ENCODE results near the gene KRTAP10-10. TPM values are rescaled to one million over a fixed set of nuclear protein-coding genes. Genes with fewer than 3 reads are reported as not detected.
"Not testable (repeated sequence)": the region's sequence is repeated elsewhere in the genome, so short reads cannot be mapped to it uniquely, and the experiment has no call there.

The KRTAP10-10 gene
- total RNA-seq, 1 donor from 2014 or later, result not detected

DNA sequence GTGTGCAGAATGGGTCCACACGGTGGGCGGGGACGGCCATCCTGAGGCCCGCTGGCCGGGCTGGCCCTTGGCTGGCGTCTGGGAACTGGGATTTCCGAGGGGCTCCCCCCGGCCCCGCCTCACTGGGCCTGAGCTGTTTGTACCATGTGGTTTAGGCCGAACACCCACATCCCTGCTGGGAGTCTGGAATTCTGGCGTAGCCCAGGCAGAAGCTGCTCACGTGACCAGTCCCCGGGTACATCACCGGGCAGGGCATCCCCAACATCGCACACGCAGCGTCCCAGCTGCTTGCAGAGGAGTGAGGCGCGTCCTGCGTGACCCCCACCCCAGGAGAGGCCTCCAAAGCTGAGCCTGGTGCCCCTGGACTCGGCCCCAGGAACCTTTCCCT, 34.7 kb upstream of the KRTAP10-10 start:
- DNase-seq (ENCODE audit: low read depth, low spot score), result no peak

DNA sequence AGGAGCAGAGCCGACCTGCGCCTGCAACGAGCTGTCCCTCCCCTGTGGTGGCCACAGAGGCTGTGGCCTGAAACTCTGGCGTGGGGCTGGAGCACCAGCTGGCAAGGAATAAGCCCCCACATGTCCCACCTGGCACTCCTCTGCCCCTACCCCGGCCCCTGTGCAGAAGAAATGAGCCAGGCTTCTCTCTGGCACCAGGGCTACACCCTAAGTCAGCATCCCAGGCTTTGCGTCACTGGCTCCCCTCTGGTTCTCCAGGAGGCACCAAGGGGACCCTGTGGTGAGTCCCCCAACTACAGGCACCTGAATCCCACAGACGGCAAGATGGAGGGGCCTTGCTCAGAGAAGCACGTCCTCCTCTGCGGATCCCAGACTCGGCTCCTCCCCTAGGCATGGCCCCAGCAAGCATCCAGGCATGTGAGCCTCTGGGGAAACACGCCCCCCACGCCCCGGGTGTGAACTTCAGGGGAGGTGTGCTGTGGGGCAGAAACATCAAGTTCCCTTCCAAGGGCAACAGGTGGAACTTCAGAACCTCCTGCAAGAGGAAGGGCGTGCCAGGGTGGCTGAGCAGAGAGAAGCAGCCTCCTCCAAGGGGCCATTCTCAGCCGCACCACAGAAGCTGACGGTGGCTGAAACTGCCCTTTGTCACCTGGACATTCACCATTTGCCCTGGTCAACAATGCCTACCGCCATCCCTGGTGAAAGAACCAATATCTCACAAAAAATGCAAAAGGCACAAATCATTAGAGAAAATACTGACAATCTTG, 33.9 kb upstream of the KRTAP10-10 start:
- no peak for DNase-seq (ENCODE audit: low read depth, low spot score)

DNA sequence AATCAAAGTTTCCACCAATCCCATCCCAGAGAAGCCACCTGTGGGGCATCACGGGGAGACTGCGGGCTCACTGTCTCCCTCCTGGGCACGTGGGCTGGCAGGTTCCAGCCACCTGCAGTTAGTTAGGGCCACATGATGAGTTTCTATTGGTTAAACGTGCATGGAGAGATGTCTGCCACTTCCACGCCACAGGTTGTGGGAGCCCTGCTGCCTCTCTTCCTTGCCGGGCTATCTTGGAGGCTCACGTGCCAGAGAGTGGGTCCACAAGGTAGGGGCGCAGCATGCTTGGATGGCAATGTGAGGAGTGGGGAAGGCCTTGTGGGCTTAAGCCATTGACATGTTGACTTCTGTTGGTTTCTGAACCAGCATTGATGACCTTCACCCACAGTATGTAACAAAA, 33.2 kb upstream of the KRTAP10-10 start:
- no peak for DNase-seq (ENCODE audit: low read depth, low spot score)

DNA sequence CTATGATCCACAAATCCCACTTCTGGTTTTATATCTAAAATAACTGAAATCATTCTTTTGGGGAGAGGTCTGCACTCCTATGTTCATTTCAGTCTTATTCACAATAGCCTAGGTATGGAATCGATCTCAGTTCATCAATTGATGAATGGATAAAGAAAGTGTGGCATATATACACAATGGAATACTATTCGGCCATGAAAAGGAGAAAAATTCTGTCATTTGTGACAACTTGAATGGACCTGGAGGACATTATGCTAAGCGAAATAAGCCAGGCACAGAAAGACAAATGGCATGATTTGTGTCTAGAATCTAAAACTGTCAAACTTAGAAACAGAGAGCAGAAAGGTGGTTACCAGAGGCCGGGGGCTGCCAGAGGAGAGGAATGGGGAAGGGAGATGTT, 30.7 kb upstream of the KRTAP10-10 start:
- DNase-seq (ENCODE audit: low read depth, low spot score), result no peak

DNA sequence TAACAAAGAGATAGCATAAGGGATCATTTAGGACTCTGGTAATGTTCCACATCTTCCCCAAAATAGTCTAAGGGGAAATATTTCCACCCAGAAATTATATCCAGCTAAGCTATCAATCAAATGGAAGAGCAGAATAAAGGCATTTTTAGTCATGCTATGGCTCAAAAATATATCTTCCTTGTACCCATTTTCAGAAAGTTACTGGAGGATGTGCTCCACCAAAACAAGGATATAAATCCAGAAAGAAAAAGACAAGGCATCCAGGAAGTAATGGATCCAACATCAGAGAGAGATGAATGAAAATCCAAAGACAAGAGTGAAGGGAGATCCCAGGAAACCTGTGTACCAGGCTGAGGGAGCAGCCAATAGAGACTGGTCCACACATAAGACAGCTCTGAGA, 28.0 kb upstream of the KRTAP10-10 start:
- DNase-seq (ENCODE audit: low read depth, low spot score), result no peak

DNA sequence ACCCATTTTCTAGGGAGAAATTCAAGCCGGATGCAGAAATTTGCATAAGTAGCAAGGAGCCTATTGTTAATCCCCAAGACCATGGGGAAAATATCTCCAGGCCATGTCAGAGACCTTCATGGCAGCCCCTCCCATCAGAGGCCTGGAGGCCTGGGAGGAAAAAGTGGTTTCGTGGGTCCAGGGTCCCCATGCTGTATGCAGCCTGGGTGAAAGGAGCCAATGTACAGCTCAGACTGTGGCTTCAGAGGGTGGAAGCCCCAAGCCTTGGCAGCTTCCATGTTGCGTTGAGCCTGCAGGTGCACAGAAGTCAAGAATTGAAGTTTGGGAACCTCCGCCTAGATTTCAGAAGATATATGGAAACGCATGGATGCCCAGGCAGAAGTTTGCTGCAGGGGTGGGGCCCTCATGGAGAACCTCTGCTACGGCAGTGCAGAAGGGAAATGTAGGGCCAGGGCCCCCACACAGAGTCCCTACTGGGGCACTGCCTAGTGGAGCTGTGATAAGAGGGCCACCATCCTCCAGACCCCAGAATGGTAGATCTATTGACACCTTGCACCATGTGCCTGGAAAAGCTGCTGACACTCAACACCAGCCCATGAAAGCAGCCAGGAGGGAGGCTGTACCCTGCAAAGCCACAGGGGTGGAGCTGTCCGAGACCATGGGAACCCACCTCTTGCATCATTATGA, 26.9 kb upstream of the KRTAP10-10 start:
- DNase-seq (ENCODE audit: low read depth, low spot score), result not testable (repeated sequence)

DNA sequence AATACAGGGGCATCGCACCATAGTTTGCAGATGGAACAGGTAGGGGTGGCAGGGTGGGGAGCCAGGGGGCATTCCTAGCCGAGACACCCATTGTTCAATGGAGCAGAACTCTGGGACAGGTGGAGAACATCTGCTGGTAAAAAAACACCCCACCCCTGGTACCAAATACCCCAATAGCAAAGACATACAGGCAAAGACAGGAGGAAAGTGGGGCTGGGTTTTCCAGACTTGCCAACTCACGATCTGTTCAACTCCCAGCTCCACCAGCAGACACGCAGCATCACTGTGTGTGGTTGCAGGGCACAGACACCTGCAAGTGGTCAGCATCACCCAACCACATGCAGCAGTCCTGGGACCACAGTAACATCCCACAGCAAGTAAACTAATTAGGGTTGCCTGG, 25.6 kb upstream of the KRTAP10-10 start:
- no peak for DNase-seq (ENCODE audit: low read depth, low spot score)

DNA sequence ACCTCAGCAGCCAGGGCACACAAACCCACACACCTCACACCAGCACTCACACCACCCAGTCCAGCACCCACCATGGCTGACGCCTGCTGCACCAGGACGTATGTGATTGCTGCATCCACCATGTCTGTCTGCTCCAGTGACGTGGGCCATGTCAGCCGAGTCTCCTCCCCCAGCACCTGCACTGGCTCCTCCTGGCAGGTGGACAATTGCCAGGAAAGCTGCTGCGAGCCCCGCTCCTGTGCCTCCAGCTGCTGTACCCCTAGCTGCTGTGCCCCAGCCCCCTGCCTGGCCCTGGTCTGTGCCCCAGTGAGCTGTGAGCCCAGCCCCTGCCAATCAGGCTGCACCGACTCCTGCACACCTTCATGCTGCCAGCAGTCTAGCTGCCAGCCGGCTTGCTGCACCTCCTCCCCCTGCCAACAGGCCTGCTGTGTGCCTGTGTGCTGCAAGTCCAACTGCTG, 25.1 kb upstream of the KRTAP10-10 start, which contains the start of gene KRTAP10-8:
TSS of gene KRTAP10-8 (plus strand) at position 51 of the 458 bp plus-strand sequence. CDS start at position 73, 22 bp downstream.
- no peak for DNase-seq (ENCODE audit: low read depth, low spot score)

DNA sequence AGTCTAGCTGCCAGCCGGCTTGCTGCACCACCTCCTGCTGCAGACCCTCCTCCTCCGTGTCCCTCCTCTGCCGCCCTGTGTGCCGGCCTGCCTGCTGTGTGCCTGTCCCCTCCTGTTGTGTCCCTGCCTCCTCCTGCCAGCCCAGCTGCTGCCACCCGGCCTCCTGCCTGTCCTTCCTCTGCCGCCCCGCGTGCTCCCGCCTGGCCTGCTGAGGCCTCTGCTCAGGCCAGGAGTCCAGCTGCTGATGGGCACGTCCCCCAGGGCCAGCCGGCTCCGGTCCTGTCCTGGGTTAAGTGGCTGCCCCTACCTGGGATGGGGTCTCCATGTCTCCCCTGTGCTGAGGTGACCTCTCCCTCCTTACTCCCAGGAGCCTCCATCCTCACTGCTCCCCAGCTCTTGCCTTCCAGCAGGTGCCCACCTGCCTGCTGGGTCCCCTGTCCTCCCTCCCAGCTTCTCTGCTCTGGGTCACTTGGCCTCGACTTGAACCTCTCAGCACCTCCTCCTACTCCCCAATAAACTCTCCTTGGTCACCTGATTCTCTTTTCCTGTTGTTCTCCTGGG, 24.4 kb upstream of the KRTAP10-10 start:
- no peak for DNase-seq (ENCODE audit: low read depth, low spot score)

DNA sequence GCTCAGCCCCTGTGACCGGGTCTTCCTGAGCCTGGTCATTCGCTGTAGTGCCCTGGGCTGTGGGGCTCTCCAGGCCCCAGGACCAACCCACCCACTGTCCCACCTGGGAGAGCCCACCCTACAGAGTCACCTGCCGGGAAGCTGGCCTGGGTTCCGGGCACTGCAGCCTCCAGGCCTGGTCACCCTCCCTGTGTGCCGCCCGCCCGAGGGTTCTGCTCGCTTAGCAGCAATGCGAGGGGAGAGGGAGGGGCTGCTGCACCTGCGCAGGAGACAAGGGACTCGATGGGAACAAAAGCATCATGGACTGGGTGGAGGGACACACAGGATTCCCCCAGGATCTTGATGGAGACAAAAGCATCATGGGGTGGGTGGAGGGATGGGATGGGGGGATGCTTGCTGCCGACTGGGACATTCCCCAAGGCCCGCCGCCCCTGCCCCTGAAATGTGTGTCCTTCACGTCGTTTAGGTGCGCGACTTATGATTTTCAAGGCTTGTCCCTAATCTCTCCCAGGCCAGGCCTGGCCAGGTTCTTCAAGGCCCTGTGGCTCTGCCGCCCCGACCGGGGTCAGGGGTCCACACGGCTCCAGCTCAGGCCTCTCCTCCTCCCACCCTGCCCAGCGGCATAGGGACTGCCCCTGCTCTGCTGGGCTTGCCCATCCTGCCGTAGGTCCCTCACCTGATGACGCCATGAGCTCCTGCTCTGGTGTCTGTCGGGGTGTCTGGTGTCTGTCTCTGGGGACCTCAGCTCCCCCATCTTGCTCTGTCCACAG, 23.6 kb upstream of the KRTAP10-10 start:
- DNase-seq (ENCODE audit: low read depth, low spot score), result no peak

DNA sequence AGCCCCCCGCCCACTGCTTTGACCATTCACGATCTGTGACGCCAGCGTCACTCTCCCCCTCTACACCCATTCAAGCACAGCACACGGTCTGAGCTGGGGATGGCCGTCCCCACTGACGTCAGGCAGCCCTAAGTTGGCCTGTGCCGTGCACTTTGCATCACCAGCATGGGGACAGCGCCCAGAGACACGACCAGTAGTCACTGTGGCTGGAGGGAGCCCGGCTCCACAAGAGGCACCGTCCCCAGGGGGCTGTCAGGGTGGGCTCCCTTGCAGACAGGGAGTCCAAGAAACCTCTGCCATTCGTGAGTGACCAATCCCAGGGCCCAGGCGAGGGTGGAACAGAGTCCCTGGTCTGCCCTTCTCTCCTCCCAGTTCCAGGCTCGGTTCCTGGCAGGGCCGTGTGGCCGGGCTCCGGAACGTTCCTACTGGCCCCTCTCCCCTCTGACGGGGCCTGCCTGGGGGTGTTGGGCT, 23.0 kb upstream of the KRTAP10-10 start:
- DNase-seq (ENCODE audit: low read depth, low spot score), result no peak

DNA sequence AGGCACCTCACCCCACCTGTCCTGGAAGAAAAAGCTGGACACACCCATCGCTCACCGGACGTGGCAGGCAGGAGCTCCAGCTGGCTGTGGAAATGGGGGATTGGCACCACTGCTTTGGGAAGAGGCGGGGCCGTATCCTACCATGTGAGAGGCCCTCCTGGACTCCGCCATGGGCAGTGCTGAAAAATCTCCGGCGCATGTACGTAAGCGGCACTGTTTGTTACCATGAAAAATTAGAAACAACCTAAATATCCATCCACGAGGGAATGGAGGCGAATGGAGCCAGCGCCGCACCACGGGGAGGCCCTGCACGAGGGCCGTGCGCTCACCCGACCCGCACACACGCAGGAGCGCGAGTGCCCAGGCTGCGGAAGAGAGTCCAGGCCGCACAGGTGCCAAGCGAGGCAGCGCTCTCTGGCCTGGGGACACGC, 22.2 kb upstream of the KRTAP10-10 start:
- DNase-seq (ENCODE audit: low read depth, low spot score), result no peak

DNA sequence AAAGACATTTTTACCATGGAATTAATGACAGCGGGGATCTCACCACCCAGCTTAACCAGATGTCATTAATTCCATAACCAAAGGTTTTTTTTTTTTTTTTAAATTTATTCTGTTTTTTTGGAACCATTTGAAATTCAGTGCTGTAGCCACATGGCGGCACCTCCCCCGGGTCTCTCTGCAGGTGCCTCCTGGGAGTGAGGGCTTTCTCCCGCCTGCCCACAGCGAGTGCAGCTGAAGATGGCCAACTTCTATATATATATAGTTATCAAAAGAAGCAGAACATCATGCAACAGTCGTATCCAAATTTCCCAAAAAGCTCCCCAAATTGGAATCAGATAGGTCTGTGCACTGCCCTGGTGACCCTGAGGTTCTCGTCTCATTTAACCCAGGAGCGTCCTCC, 21.7 kb upstream of the KRTAP10-10 start:
- DNase-seq (ENCODE audit: low read depth, low spot score), result no peak

DNA sequence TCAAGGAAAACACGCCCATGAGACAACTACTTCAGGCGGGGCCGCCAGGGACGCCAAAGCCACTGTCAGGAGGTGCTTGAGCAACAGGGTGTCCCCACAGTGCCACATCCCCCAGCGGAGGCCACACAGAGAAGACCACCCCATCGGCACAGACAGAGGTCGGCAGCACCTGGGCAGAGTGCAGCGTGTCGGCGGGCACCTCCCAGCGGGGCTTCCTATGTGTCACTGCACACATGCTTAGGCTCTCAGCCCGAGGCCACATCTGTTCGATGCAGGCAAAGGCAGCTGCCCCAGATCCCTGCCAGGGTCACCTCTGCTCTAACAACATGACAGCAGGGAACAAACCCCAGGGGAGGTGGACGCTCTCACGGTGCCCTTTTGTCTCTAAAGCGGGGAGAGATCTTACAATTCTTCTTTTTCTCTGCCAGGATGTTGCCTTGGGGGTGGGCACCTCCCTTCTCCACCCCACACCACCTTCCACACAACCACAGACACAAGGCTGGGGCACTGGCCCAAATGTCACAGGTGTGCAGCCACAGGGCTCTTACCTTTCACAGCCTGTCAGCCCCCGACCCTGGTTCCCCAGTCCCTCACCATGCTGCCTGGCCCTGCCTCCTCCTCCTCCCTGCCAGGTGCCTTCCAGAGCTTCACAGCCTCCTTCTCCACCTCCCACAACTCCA, 21.1 kb upstream of the KRTAP10-10 start:
- no peak for DNase-seq (ENCODE audit: low read depth, low spot score)

DNA sequence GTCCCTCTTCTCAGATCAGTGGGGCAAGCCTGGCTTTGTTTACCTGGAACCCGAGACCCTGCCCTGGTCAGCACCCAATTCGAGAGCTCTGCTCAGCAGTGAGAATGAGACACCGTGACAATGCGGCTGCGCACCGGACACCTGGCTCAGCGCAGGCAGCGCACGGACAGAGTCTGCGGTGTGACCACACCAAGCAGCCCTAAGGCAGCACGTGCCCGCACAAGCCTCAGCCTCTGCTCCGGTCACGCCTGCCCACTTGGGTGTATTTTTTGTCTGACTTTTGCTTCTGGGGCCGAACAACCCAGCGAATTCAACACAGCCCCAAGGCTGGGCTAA, 20.6 kb upstream of the KRTAP10-10 start:
- no peak for DNase-seq (ENCODE audit: low read depth, low spot score)

DNA sequence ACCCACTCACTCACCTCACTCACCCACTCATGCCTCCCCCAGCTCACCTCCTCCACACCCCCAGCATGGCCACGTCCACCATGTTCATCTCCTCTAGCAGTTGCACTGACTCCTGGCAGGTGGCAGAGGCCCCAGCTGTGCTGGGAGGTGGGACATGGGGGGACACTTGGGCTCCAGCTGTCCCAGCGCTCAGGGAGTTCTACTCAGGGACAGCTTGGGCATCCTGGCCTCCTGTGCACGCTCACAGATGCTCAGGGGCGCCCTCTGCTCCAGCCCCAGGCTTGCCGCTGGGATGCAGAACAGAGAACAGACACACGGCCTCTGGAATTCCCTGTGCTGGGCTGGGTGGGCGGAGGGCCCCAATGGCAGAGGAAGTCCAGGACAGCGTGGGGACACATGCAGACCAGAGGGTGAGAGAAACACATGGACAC, 20.1 kb upstream of the KRTAP10-10 start:
- DNase-seq (ENCODE audit: low read depth, low spot score), result no peak

DNA sequence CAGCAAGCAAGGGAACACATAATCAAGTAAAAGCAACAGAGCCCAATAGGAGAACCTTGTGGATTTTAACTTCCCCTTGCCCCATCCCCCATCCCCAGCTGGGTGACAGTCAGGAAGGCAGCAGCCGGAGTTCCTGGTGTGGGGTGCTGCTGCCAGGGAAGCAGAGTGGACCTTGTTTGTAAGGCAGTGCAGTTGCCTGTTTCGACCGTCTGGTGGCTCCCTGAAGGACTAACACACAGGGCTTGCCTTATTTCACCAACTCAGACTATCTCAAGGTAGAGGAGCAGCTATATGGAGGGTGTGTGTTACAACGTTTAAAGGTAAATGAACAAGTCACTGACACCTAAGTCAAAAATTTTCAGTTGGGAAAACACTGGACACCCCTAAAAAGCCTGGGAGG, 18.7 kb upstream of the KRTAP10-10 start:
- DNase-seq (ENCODE audit: low read depth, low spot score), result no peak

DNA sequence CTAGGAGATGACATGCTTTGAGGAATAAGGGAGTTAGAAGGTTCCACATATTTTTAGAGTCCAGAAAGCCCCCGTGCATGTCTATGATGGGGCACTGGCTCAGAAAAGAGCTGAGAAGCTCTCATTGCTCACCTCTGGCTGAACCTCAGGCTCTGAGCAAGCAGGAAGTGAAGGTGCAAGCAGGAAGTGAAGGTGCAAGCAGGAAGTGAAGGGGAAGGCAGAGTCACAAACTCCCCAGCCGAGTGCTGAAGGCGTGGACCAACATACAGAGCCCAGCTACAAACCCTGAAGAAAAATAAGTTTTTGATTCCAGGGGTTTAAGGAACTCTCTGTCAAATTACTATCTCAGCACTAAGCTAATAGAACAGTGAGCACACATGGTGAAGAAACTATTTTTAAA, 18.2 kb upstream of the KRTAP10-10 start:
- DNase-seq (ENCODE audit: low read depth, low spot score), result no peak

DNA sequence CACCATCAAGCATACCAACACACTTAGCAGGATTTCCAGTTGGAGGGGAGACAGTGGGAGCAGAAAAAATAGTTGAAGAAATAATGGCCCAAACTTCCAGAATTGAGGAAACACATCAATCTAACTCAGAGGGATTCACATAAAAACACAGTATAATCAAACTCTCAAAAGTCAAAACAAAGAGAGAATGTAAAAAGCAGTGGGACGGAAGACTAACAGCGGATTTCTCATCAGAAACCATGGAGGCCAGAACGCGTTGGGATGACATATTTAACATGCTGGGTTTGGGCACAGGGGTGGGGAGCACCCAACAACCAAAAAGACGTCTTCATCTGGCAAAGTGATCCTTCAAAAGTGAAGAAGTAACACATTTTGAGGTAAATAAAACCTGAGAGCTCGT, 17.3 kb upstream of the KRTAP10-10 start:
- DNase-seq (ENCODE audit: low read depth, low spot score), result no peak

DNA sequence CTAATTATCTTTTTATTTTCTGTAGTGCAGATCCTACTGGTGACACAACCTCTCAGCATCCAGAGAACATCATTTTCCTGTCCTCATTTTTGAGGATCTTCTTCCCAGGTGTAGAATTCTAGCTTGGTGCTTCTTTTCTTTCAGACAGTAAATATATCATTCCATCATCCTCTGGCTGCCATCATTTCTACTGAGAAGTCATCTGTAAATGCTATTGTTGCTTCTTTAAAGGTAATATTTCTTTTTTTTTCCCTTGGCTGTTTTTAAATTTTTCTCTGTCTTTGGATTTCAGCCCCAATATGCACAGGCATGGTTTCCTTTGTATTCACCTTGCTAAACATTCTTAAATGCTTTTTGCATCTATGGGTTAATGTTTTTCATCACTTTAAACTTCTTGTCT, 13.6 kb upstream of the KRTAP10-10 start:
- DNase-seq (ENCODE audit: low read depth, low spot score), result no peak

DNA sequence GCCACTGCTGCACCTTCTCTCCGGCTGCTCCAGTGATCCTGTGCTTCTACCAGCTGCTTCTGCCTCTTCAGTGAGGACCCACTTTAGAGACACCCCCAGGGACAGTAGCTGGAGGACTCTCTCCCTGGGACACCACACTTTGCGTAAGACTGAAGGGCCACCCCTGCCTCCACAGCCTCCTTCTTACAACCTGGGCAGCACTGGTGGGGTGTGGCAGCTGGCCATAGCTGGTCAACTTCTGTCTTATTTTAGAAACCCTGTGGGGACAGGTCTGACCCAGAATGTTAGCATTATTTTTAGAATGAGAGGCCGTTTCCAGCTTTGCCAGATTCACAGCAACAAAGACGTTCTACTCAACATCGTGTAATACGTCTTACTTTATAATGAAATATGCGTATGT, 11.4 kb upstream of the KRTAP10-10 start:
- no peak for DNase-seq (ENCODE audit: low read depth, low spot score)
